ENCODE measurements around the gene HAS3.

- TF ChIP-seq CREB1 (IDR thresholded peaks at IDR 0.05; ENCODE audit: low read depth) (no peak), EP300 (IDR thresholded peaks at IDR 0.05; ENCODE audit: borderline replicate concordance) (no peak), MAX (IDR thresholded peaks at IDR 0.05) (no peak), TEAD4 (IDR thresholded peaks at IDR 0.05) (no peak), NFIC (IDR thresholded peaks at IDR 0.05) (no peak), TAF1 (IDR thresholded peaks at IDR 0.05; ENCODE audit: low read depth) (no peak), FOXM1 (IDR thresholded peaks at IDR 0.05; ENCODE audit: borderline replicate concordance, low read depth) (no peak), CEBPB (IDR thresholded peaks at IDR 0.05) (no peak), EGR1 (IDR thresholded peaks at IDR 0.05) (no peak)
- TF ChIP-seq, protein P1, sequence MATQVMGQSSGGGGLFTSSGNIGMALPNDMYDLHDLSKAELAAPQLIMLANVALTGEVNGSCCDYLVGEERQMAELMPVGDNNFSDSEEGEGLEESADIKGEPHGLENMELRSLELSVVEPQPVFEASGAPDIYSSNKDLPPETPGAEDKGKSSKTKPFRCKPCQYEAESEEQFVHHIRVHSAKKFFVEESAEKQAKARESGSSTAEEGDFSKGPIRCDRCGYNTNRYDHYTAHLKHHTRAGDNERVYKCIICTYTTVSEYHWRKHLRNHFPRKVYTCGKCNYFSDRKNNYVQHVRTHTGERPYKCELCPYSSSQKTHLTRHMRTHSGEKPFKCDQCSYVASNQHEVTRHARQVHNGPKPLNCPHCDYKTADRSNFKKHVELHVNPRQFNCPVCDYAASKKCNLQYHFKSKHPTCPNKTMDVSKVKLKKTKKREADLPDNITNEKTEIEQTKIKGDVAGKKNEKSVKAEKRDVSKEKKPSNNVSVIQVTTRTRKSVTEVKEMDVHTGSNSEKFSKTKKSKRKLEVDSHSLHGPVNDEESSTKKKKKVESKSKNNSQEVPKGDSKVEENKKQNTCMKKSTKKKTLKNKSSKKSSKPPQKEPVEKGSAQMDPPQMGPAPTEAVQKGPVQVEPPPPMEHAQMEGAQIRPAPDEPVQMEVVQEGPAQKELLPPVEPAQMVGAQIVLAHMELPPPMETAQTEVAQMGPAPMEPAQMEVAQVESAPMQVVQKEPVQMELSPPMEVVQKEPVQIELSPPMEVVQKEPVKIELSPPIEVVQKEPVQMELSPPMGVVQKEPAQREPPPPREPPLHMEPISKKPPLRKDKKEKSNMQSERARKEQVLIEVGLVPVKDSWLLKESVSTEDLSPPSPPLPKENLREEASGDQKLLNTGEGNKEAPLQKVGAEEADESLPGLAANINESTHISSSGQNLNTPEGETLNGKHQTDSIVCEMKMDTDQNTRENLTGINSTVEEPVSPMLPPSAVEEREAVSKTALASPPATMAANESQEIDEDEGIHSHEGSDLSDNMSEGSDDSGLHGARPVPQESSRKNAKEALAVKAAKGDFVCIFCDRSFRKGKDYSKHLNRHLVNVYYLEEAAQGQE (IDR thresholded peaks at IDR 0.05; ENCODE audit: low read depth), result no peak
- TF ChIP-seq, protein P2, sequence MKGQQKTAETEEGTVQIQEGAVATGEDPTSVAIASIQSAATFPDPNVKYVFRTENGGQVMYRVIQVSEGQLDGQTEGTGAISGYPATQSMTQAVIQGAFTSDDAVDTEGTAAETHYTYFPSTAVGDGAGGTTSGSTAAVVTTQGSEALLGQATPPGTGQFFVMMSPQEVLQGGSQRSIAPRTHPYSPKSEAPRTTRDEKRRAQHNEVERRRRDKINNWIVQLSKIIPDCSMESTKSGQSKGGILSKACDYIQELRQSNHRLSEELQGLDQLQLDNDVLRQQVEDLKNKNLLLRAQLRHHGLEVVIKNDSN (IDR thresholded peaks at IDR 0.05), result no peak
Observed at GRCh38 chr16:69141936-69142335, 36.5 kb downstream of the HAS3 start.
